K562 (cell line): ENCODE measurements around the gene MOCS3. TPM values are rescaled to one million over a fixed set of nuclear protein-coding genes. Genes with fewer than 3 reads are reported as not detected.

Experiments
- ATAC-seq: fragments of 200-7000 bp; cut with Tn5 transposase; 3 replicates; pipeline ENCODE4 v1.9.1; 2020; ENCODE audit warnings: moderate library complexity
- BruUV-seq: library from RNA; stranded (reverse); fragments of 400-500 nt; replicated peaks from 2 replicates; lab custom pipeline; 2021; lab: Mats Ljungman, UMichigan
- CTCF ChIA-PET: fragments of 300-600 bp; formaldehyde crosslinking; extraction: SDS; loops from one replicate; lab custom pipeline; 2021; ENCODE audit warnings: low intra/inter-chr PET ratio; lab: Yijun Ruan, JAX
- POLR2A ChIA-PET: fragments of 300-600, 350-650 bp; sonication (Branson Sonifier 250); formaldehyde crosslinking; extraction: SDS; loops from one replicate; lab custom pipeline; 2021; ENCODE audit warnings: antibody characterized with exemption, inconsistent platforms; lab: Yijun Ruan, JAX
- DNase-seq, 4 experiments: peaks; one replicate each; pipeline versions ENCODE4 v3.0.0 to v3.0.0-alpha.2; 2011 to 2018; ENCODE audit warnings: low spot score in 3 of 4, mixed read lengths in 3 of 4; ENCODE audit errors: extremely low read depth in 1 of 4
- FAIRE-seq: peaks from 2 replicates; lab custom pipeline; 2011; peaks lifted over from hg19 to GRCh38; lab: Jason Lieb, UNC
- H2AFZ ChIP-seq: 2 replicates; pipeline ENCODE4 v1.6.0; 2011; ENCODE audit warnings: low read depth, low read length, control low read depth, inconsistent platforms
- H3K27ac ChIP-seq: fragments of 200-600 bp; 3 replicates; pipeline ENCODE4 v1.8.0; 2011; ENCODE audit warnings: low read depth, mild to moderate bottlenecking, control low read depth, inconsistent platforms, low read length, moderate library complexity, mixed read lengths; ENCODE audit errors: extremely low read depth
- H3K27me3 ChIP-seq, 2 experiments: fragments of 300-600 bp in 1 of 2; 2 replicates in 1 of 2; 3 replicates in 1 of 2; pipeline versions ENCODE4 v1.6.0 to v1.8.0; 2011; ENCODE audit warnings: inconsistent platforms in 2 of 2, low read length in 2 of 2, mild to moderate bottlenecking in 1 of 2, mixed read lengths in 1 of 2, moderate library complexity in 1 of 2; ENCODE audit not compliant: control insufficient read depth in 2 of 2, insufficient read depth in 2 of 2
- H3K36me3 ChIP-seq: fragments of 300-600 bp; 3 replicates; pipeline ENCODE4 v1.8.0; 2011; ENCODE audit warnings: mild to moderate bottlenecking, low read length, inconsistent platforms; ENCODE audit not compliant: control insufficient read depth, insufficient read depth
- H3K4me1 ChIP-seq, 2 experiments: fragments of 200-600 bp in 1 of 2; replicated peaks in 1 of 2; 2 replicates in 1 of 2; 3 replicates in 1 of 2; pipeline versions ENCODE4 v1.5.1 to v1.8.0; 2011; ENCODE audit warnings: inconsistent platforms in 2 of 2, low read length in 2 of 2, mild to moderate bottlenecking in 1 of 2, mixed read lengths in 1 of 2, moderate library complexity in 1 of 2; ENCODE audit not compliant: control insufficient read depth in 2 of 2, insufficient read depth in 2 of 2
- H3K4me2 ChIP-seq: 2 replicates; pipeline ENCODE4 v1.6.1; 2011; ENCODE audit warnings: low read length, control low read depth, inconsistent platforms, mixed read lengths; ENCODE audit not compliant: insufficient read depth
- H3K4me3 ChIP-seq: fragments of 200-600 bp; sonication (generic), shearing (Covaris generic); 2 replicates; pipeline ENCODE4 v1.5.1; 2016; ENCODE audit warnings: control low read depth, inconsistent platforms
- H3K79me2 ChIP-seq: fragments of 200-600 bp; 3 replicates; pipeline ENCODE4 v1.8.0; 2011; ENCODE audit warnings: low read length, inconsistent platforms; ENCODE audit not compliant: control insufficient read depth, insufficient read depth
- H3K9ac ChIP-seq, 2 experiments: 2 replicates each; pipeline versions ENCODE4 v1.6.0 to v1.6.1; 2011; ENCODE audit warnings: low read depth in 2 of 2, low read length in 2 of 2, control low read depth in 1 of 2, inconsistent platforms in 1 of 2, mild to moderate bottlenecking in 1 of 2, mixed read lengths in 1 of 2; ENCODE audit not compliant: insufficient read depth in 1 of 2
- H3K9me1 ChIP-seq: one replicate; pipeline ENCODE4 v1.6.0; 2011; ENCODE audit warnings: inconsistent platforms, mild to moderate bottlenecking, low read length, moderate library complexity; ENCODE audit not compliant: control insufficient read depth, insufficient read depth
- H3K9me3 ChIP-seq: replicated peaks from 2 replicates; pipeline ENCODE4 v1.5.1; 2011; ENCODE audit warnings: low read depth, low read length, inconsistent platforms; ENCODE audit not compliant: control insufficient read depth, insufficient read depth
- H4K20me1 ChIP-seq: replicated peaks from 2 replicates; pipeline ENCODE4 v1.6.1; 2011; ENCODE audit warnings: low read length, inconsistent platforms, mixed read lengths; ENCODE audit not compliant: control insufficient read depth, insufficient read depth
- ATF7 ChIP-seq: fragments of 450-650 bp; IDR thresholded peaks from 2 replicates; pipeline ENCODE4 v1.7.1; 2014; ENCODE audit warnings: mild to moderate bottlenecking, moderate library complexity
- CSDE1 ChIP-seq, 2 experiments: fragments of 450-650 bp; IDR thresholded peaks; 2 replicates each; pipeline ENCODE4 v1.6.1; 2016; ENCODE audit warnings: mild to moderate bottlenecking in 1 of 2
- CTBP1 ChIP-seq: fragments of 450-650 bp; IDR thresholded peaks from 2 replicates; pipeline ENCODE4 v1.6.1; 2016; ENCODE audit warnings: borderline replicate concordance
- CXXC5 ChIP-seq: fragments of 250-450 bp; sonication (Bioruptor Pico); IDR thresholded peaks from 2 replicates; pipeline ENCODE4 v1.8.0; 2022; ENCODE audit warnings: inconsistent platforms, mild to moderate bottlenecking, moderate library complexity
- EP400 ChIP-seq: fragments of 450-650 bp; IDR thresholded peaks from 2 replicates; pipeline ENCODE4 v1.6.1; 2017; ENCODE audit warnings: antibody characterized with exemption, mild to moderate bottlenecking, moderate library complexity
- FIP1L1 ChIP-seq: fragments of 200-400 bp; formaldehyde crosslinking; IDR thresholded peaks from 2 replicates; pipeline ENCODE4 v1.6.1; 2018; ENCODE audit warnings: mild to moderate bottlenecking, low read depth, low read length; ENCODE audit not compliant: poor library complexity, severe bottlenecking
- HCFC1 ChIP-seq: IDR thresholded peaks from 2 replicates; pipeline ENCODE4 v1.6.1; 2012; ENCODE audit warnings: low read depth, low read length, improper control_type of control experiment
- IRF9 ChIP-seq: fragments of 450-650 bp; IDR thresholded peaks from 2 replicates; pipeline ENCODE4 v1.6.1; 2016; ENCODE audit warnings: missing biosample characterization, missing genetic modification characterization
- MAFK ChIP-seq: IDR thresholded peaks from 2 replicates; pipeline ENCODE4 v1.6.1; 2011; ENCODE audit warnings: low read length, improper control_type of control experiment
- MAZ ChIP-seq, 2 experiments: fragments of 450-650 bp in 1 of 2; sonication (generic) in 1 of 2; formaldehyde crosslinking; IDR thresholded peaks in 1 of 2; conservative IDR thresholded peaks in 1 of 2; 2 replicates each; pipeline versions ENCODE4 v1.4.0 to v1.5.0; 2020; ENCODE audit warnings: mild to moderate bottlenecking in 1 of 2, missing genetic modification reagents in 1 of 2
- MYBL2 ChIP-seq, 2 experiments: fragments of 450-650 bp in 1 of 2; sonication (generic) in 1 of 2; formaldehyde crosslinking in 1 of 2; IDR thresholded peaks; 2 replicates each; pipeline versions ENCODE4 v1.6.1 to v1.8.1; 2017 to 2022; ENCODE audit warnings: borderline replicate concordance in 1 of 2, inconsistent platforms in 1 of 2, low read depth in 1 of 2, mild to moderate bottlenecking in 1 of 2, missing genetic modification reagents in 1 of 2, moderate library complexity in 1 of 2
- NFXL1 ChIP-seq: fragments of 450-650 bp; formaldehyde crosslinking; IDR thresholded peaks from 2 replicates; pipeline ENCODE4 v1.4.0; 2021; ENCODE audit warnings: mild to moderate bottlenecking
- RB1 ChIP-seq: fragments of 450-650 bp; IDR thresholded peaks from 2 replicates; pipeline ENCODE4 v1.6.1; 2017; ENCODE audit warnings: low read depth, mild to moderate bottlenecking
- RBM25 ChIP-seq: fragments of 200-400 bp; formaldehyde crosslinking; IDR thresholded peaks from 2 replicates; pipeline ENCODE4 v1.6.1; 2018; ENCODE audit warnings: low read length, low read depth, moderate library complexity; ENCODE audit not compliant: severe bottlenecking
- RBM34 ChIP-seq: fragments of 200-400 bp; formaldehyde crosslinking; IDR thresholded peaks from 2 replicates; pipeline ENCODE4 v1.6.1; 2018; ENCODE audit warnings: low read length, borderline replicate concordance; ENCODE audit not compliant: insufficient read depth
- SRF ChIP-seq, 2 experiments: fragments of 250-450, 450-650 bp in 1 of 2; sonication (Bioruptor Pico) in 1 of 2; sonication (generic) in 1 of 2; formaldehyde crosslinking; IDR thresholded peaks; 2 replicates each; pipeline versions ENCODE4 v1.5.0 to v1.5.1; 2020 to 2022; ENCODE audit warnings: mild to moderate bottlenecking in 1 of 2, missing genetic modification reagents in 1 of 2
- SRSF9 ChIP-seq: fragments of 200-400 bp; formaldehyde crosslinking; IDR thresholded peaks from 2 replicates; pipeline ENCODE4 v1.6.1; 2017; ENCODE audit warnings: low read depth, low read length, borderline replicate concordance
- STAG1 ChIP-seq: sonication (generic); formaldehyde crosslinking; IDR thresholded peaks from 2 replicates; pipeline ENCODE4 v1.5.0; 2020; ENCODE audit warnings: missing genetic modification reagents, borderline replicate concordance
- TFAP4 ChIP-seq: sonication (generic); formaldehyde crosslinking; IDR thresholded peaks from 2 replicates; pipeline ENCODE4 v1.8.0; 2022; ENCODE audit warnings: missing genetic modification reagents, mild to moderate bottlenecking, moderate library complexity, borderline replicate concordance
- WGBS: fragments of 100-300 bp; shearing (Covaris generic); methylation state at CpG from one replicate; pipeline ENCODE4 v1.1.6; 2016; ENCODE audit warnings: low coverage, mixed read lengths; ENCODE audit not compliant: insufficient coverage; ENCODE audit errors: missing lambda C conversion rate; 5-methylcytosine and 5-hydroxymethylcytosine counted together
- in situ Hi-C: fragments of 300-500 bp; cut with MboI; formaldehyde crosslinking; loops from 4 replicates; pipeline ENCODE4 v1.15.0; 2018; ENCODE audit warnings: inconsistent platforms, mixed read lengths
- intact Hi-C: fragments of 100-400 bp; cut with micrococcal nuclease; formaldehyde crosslinking; loops from 2 replicates; pipeline ENCODE4 v1.14.2; 2022
- polyA plus RNA-seq, 8 experiments: library from polyadenylated mRNA; depleted of rRNA in 4 of 8; stranded (reverse) in 5 of 8; unstranded in 3 of 8; fragments of >200 nt; fragmentation: Nextera tagmentation in 2 of 8; fragmentation: Illumina TruSeq in 1 of 8; extraction: Ambion mirVana in 2 of 8; extraction: Trizol in 1 of 8; gene quantifications; 2 replicates each; pipeline versions ENCODE4 v1.2.1 to v1.2.3, GENCODE V29; 2011 to 2014; ENCODE audit warnings: inconsistent platforms in 1 of 8, missing spikeins in 1 of 8
- total RNA-seq, 7 experiments: library from RNA; depleted of rRNA in 6 of 7; stranded (reverse); fragments of >200 nt in 6 of 7; fragmentation: Illumina TruSeq in 2 of 7; extraction: Trizol in 2 of 7; gene quantifications; 2 replicates each; pipeline versions ENCODE4 v1.2.1 to v1.2.3, GENCODE V29; 2011 to 2021; ENCODE audit warnings: low replicate concordance in 1 of 7

MOCS3 gene
- total and polyA plus RNA-seq, 9 of the 15 experiments (the other 6 are each of a cell fraction or from before 2014, with no cell fraction given) = 0.70 to 6.2 (median 2.9) TPM

- FAIRE-seq (peak; percentile 97), DNase-seq (peak; percentile 82 to 95 (median 93)), ATAC-seq (peak; percentile 100)
- CTCF ChIA-PET = interaction anchor here (0.6 to 0.8 kb wide), 5 partner anchors 18 to 631 kb away, joined by 3 read pairs; no protein-coding TSS in a partner anchor
- POLR2A ChIA-PET = interaction anchor here (0.5 to 2.0 kb wide), 5 partner anchors 11 to 320 kb away, joined by 3 to 4 read pairs (median 3); no protein-coding TSS in a partner anchor
- H3K36me3 ChIP-seq = no peaks in the 10 kb centered on the region
- in situ Hi-C loops (loop anchor here (25.0 kb wide), 1 partner anchor 1094 kb away; no protein-coding TSS in a partner anchor), intact Hi-C loops (loop anchor here (1.0 to 5.0 kb wide), 2 partner anchors 229 to 313 kb away; no protein-coding TSS in a partner anchor)
- H3K27me3 ChIP-seq = peaks cover 14 to 38% of the 10 kb centered on the region in 2 experiments; a peak in 4 of 5 replicates
- 0 out of 2 replicates have a peak overlapping the region, but pooled peaks have one; percentile 42 for H2AFZ ChIP-seq
- H3K79me2 ChIP-seq = no peaks in the 10 kb centered on the region
- 0 out of 5 replicates have a peak, but pooled peaks cover 0 to 5% of the 10 kb centered on the region in 2 experiments for H3K4me1 ChIP-seq
- H4K20me1 ChIP-seq = no peaks in the 10 kb centered on the region; the same call in 1 of the 2 replicates
- no peaks in the 10 kb centered on the region for H3K9me1 ChIP-seq
- H3K27ac ChIP-seq = no peak overlapping the region
- no TSS peak for BruUV-seq
- H3K4me2 ChIP-seq = peak overlapping the region; percentile 41; the same call in 1 of the 2 replicates
- H3K9ac ChIP-seq = no peak overlapping the region
- no peak overlapping the region for H3K4me3 ChIP-seq
- 12% methylated on average over 13 of the region's 13 CpGs for WGBS
- H3K9me3 ChIP-seq = no peaks in the 10 kb centered on the region
- TF ChIP-seq MAZ (CRISPR knock-in tag; conservative IDR thresholded peaks at IDR 0.05 in 1 of 2, IDR thresholded peaks at IDR 0.05 in 1 of 2) (peak in 1 of 2 experiments; percentile 33; a peak in 1 of 4 replicates), CXXC5 (CRISPR knock-in tag) (0 out of 2 replicates have a peak, but pooled peaks have one; percentile 40), RBM34 (no peak), HCFC1 (0 out of 2 replicates have a peak, but pooled peaks have one; percentile 11), ATF7 (peak; percentile 61), IRF9 (tag) (peak; percentile 30; the same call in 1 of the 2 replicates), SRSF9 (no peak), NFXL1 (CRISPR knock-in tag) (no peak), FIP1L1 (no peak), MAFK (peak; percentile 18; the same call in 1 of the 2 replicates), TFAP4 (CRISPR knock-in tag) (peak; percentile 39; the same call in 1 of the 2 replicates), CTBP1 (peak; percentile 76), MYBL2 (IDR thresholded peaks at IDR 0.05; ENCODE audit: low read depth) (0 out of 2 replicates have a peak, but pooled peaks have one; percentile 12), MYBL2 (CRISPR knock-in tag; IDR thresholded peaks at IDR 0.05; ENCODE audit: borderline replicate concordance) (no peak), RBM25 (peak; percentile 79), STAG1 (peak; percentile 50; the same call in 1 of the 2 replicates), SRF (CRISPR knock-in tag; IDR thresholded peaks at IDR 0.05) (peak in 1 of 2 experiments; percentile 51; a peak in 1 of 4 replicates), RB1 (peak; percentile 43; the same call in 1 of the 2 replicates), CSDE1 (IDR thresholded peaks at IDR 0.05) (no peak), EP400 (no peak)
These were observed 34.3 kb downstream of the MOCS3 start for GRCh38 chr20:50992733-50993457.
